LNCAP (cell line): ENCODE data around the gene CYSRT1.

Source experiments
- TF ChIP-seq, protein P1 (sequence below): fragments of 450-650 bp; IDR thresholded peaks from 2 replicates; pipeline ENCODE4 v1.5.1; 2017; ENCODE audit warnings: mild to moderate bottlenecking

The CYSRT1 gene

DNA sequence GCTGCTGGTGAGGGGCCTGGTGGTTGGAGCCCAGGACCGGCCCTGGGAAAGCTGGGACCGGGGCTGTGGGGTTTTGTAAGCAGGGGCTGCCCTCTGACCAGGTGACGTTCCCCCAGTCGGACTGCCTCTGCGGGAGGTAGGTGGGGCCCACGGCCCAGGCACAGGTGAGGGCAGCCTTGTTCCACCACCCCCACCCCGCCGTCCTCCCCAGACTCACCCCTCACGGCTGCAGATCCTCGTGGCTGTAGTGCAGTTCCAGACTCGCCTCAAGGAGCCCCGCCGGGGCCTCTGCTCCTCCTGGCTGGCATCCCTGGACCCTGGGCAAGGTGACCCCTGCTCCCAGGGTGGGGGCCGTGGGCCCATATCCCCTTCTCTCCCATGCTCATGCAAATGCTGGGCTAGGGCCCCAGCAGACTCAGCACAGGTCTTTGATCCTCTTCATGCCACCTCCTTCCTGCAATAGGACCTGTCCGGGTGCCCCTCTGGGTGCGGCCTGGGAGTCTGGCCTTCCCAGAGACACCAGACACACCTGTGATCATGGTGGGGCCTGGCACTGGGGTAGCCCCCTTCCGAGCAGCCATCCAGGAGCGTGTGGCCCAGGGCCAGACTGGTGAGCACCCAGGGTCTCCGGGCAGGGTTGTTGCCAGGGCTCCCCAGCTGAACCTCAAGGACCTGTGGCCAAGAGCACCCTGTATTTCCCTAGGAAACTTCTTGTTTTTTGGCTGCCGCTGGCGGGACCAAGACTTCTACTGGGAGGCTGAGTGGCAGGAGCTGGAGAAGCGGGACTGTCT lies 9.6 kb upstream of the CYSRT1 start:
- TF ChIP-seq, protein P1, sequence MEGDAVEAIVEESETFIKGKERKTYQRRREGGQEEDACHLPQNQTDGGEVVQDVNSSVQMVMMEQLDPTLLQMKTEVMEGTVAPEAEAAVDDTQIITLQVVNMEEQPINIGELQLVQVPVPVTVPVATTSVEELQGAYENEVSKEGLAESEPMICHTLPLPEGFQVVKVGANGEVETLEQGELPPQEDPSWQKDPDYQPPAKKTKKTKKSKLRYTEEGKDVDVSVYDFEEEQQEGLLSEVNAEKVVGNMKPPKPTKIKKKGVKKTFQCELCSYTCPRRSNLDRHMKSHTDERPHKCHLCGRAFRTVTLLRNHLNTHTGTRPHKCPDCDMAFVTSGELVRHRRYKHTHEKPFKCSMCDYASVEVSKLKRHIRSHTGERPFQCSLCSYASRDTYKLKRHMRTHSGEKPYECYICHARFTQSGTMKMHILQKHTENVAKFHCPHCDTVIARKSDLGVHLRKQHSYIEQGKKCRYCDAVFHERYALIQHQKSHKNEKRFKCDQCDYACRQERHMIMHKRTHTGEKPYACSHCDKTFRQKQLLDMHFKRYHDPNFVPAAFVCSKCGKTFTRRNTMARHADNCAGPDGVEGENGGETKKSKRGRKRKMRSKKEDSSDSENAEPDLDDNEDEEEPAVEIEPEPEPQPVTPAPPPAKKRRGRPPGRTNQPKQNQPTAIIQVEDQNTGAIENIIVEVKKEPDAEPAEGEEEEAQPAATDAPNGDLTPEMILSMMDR = no peak

DNA sequence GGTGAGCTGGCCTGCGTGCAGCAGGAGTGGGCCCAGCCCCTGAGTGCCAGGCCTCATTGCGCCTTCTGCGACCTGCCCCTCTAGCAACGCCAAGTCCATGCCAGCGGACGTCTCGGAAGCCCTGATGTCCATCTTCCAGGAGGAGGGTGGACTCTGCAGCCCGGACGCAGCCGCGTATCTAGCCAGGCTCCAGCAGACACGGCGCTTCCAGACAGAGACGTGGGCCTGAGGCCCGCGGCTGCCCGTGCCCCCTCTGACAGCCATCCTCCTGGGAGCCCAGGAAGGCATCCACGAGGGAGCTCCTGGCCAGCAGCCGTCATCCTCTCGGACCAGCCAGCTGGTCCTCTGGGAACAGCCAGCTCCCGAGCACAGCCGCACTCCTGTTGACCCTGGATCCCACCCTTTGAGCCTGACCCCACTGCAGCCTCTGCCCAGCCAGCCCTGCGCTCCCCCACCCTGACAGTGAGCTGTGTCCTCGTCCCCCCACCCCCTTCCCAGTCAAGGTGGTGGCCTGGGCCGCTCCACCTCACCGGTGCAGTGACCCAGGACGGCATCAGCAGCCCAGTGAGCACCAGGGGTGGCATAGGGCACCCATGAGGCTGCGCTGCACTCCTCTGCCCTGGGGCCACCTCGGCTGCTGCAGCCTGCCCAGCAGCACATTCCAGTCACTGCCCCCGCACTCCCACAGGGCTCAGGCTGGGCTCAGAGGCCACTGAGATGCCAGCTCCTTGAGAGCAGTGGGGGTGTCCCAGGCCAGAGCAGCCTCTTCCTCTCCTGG lies 8.6 kb upstream of the CYSRT1 start:
- TF ChIP-seq, protein P1 = no peak

DNA sequence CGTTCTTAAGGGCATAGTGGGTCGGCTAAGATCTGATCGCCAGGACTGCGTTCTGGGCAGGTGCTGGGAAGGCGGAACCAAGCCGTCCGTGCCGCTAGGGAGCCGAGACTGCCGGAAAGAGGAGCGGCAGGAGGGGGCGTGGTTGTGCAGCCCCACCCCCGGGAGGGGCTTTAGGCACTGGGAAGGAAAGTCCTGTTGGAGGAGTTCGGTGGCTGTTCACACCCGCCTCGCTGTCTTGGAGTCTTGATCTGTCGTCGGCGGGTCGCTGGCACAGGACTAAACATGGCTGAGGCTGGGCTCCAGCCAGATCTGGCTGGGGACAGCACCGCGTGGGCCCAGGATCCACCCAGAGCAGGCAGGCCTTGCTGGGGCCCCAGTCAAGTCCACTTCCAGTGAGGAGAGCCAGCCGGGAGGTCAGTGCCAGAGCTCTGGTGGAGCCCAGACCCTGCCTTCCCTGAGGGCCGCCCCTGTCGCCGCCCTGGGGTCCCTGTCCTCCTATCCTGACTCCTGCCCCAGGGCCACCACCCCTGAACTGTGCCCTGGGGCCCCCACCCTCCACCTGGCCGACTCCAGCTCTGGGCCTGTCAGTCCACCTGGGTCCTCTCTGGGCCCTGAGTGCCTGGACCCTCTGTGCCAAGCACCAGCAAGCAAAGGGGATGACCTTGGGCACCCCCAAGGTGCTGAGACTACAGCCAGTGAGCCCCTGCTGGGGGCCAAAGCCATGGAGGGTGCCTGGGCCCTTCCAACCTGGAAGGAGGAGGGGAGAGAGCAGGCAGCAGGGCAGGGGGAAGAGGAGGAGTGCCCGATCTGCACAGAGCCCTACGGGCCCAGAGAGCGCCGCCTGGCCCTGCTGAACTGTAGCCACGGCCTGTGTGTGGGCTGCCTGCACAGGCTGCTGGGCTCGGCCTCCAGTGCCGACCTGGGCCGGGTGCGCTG lies 7.4 kb upstream of the CYSRT1 start:
- TF ChIP-seq, protein P1 = no peak

DNA sequence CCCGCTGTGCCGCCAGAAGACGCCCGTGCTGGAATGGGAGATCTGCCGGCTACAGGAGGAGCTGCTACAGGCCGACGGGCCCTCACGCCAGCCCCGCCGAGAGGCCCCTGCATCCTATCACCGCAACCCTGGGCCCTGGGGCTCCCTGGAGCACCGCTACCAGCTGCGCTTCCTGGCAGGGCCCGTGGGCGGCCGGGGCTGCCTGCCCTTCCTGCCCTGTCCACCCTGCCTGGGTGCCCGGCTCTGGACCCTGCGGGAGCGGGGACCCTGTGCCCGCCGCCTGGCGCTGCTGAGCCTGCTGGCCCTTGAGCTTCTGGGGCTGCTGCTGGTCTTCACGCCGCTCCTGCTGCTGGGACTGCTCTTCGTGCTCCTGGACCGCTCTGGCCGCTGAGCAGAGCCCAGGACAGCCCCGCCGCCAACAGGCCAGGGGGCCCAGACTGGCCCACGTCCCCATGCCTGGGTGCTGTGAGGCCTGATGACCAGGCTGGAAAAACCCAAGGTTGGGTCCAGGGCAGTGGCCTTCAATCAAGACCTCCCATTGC lies 6.7 kb upstream of the CYSRT1 start:
- TF ChIP-seq, protein P1 = no peak

DNA sequence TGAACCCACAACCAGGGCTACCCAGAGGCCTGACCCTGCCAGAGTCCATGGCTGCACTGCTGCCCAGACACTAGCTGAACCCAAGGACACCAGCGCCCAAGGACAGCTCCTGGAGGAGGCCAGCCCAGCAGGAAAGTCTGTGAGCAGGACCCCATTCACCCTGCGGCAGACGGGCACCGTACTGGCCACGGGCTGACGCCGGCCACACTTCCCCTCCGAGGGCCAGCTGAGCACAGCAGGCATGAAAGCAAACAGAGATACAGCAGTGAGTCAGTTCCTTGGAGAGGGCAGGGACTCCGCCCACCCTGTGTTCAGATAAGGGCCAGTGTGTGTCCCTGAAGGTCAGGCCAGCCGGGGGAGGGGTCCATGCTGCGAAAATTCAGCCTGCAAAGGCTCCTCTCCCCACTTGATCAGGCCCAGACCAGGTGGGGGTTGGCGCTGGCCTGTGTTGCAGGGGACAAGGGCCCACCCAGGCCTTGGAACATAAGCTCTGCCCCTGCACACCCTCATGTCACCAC lies 6.2 kb upstream of the CYSRT1 start:
- TF ChIP-seq, protein P1 = no peak

DNA sequence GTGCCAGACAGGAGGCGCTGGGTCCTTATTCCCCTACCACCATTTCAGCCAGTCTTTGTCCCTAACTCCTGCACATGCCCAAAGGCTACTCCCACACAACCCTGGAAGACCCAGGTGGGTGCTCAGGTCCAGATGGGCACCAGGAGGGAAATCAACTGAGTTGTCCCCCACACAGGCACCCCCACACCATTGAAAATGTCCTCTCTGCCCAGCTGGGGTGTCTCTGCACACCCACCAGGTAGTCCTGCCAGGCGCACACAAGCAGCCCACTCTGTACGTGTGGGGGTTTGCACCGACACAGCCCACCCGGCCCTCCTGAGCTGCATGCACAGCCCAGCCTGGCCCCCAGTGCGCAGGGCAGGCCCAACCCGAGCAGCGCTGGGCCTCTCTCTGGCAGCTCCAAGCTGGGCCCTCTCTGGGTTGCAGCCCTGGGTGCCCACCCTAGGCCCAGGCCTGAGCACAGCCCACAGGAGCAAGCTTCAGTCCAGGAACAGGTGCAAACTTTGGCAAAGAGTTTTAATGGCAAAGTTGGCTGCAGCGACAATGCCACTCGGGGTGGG lies 5.1 kb upstream of the CYSRT1 start:
- TF ChIP-seq, protein P1 = no peak
